GM12875 (cell line): ENCODE data around the gene C9orf43.

Experiments used
- H3K4me3 ChIP-seq: one replicate; pipeline ENCODE4 v1.5.1; 2011; ENCODE audit warnings: low read depth, low read length, control low read depth
- TF ChIP-seq, protein P1 (sequence below): IDR thresholded peaks from 2 replicates; pipeline ENCODE4 v1.5.1; 2011; ENCODE audit warnings: low read depth, mild to moderate bottlenecking, control low read depth, inconsistent platforms, low read length, moderate library complexity, borderline replicate concordance; ENCODE audit not compliant: insufficient read depth

The C9orf43 gene

DNA sequence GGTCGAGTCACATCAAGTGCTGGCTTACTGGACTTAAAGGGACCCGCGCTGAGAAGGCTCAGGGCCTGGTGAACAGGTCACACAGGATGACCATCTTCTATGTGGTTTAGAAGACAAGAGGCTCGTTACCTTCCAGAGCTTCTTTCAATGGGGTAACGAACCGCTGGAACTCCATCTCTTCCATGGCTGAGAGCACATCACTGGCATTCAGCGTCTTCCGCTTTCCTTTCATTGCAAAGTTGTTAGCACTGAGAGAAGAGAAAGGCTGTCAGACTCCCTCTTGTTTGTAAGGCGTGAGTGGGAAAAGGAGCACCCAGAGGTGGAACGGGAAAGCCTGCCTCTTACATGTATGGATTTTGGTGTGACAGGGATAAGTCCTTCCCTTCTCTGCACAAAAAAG, 1.1 kb upstream of the C9orf43 start:
- TF ChIP-seq, protein P1, sequence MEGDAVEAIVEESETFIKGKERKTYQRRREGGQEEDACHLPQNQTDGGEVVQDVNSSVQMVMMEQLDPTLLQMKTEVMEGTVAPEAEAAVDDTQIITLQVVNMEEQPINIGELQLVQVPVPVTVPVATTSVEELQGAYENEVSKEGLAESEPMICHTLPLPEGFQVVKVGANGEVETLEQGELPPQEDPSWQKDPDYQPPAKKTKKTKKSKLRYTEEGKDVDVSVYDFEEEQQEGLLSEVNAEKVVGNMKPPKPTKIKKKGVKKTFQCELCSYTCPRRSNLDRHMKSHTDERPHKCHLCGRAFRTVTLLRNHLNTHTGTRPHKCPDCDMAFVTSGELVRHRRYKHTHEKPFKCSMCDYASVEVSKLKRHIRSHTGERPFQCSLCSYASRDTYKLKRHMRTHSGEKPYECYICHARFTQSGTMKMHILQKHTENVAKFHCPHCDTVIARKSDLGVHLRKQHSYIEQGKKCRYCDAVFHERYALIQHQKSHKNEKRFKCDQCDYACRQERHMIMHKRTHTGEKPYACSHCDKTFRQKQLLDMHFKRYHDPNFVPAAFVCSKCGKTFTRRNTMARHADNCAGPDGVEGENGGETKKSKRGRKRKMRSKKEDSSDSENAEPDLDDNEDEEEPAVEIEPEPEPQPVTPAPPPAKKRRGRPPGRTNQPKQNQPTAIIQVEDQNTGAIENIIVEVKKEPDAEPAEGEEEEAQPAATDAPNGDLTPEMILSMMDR, result no peak
- peak overlapping the region; percentile 91 for H3K4me3 ChIP-seq

DNA sequence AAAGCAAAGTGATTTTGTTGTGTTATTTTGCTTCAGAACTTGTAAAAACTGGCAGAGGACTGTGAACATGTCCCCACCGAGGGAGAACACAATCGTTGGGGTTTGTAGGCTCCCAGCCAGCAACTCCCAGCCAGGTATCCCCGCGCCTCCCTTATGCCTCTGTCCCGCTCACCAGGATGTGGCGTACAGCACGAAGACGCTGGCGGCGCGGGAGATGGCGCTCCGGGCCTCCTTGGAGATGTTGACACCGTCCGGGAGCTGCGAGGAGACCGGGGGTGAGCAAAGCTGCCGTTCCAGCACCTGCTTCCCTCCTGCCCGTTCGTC, 702 bp upstream of the C9orf43 start:
- TF ChIP-seq, protein P1, result no peak
- peak overlapping the region; percentile 91 for H3K4me3 ChIP-seq

DNA sequence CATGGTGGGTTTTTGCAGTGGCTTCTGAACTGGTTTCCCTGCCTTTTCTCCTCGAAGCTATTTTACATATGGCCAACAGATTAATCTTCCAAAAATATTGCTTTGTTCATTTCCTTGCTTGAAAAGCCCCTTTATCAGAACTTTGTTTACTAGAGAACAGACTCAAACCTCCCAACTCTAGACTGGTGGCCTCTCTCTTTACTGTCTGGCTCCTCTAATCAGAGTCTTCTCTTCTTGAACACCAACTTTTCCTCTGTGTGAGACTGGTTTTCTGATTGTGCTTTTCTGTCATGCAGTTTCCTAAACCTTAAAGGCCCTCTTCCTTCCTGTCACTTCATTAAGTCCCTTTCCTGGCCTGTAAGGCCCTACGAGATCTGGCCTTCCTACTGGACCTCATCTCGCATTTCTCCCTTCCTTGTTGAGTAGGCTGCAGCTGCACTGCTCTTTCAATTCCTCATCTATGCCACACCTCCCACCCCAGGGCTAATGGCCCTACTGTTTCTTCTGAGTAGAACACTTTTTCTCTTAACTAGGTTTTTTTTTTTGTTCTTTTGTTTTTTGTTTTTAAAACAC, 5.7 kb downstream of the C9orf43 start:
- TF ChIP-seq, protein P1, result no peak
- no peak overlapping the region for H3K4me3 ChIP-seq

DNA sequence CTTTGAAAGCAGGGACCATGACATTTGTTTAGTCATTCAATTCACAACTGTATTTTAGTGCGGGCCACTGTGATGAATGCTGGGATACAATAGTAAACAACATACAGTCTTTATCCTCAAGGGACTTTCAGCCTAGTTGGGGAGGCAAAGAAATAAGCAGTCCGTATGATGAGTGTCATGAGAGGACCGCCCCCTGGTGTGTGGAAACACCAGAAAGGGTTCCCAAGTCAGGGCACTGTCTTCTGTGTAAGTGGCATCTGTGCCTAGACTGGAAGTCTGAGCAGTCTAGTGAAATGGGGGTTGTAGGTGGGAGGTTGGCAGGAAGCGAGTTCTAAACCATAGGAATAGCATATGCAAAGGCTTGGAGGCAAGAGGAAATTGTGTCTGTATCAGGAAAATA, 6.8 kb downstream of the C9orf43 start:
- H3K4me3 ChIP-seq, result no peak overlapping the region
- TF ChIP-seq, protein P1, result no peak

DNA sequence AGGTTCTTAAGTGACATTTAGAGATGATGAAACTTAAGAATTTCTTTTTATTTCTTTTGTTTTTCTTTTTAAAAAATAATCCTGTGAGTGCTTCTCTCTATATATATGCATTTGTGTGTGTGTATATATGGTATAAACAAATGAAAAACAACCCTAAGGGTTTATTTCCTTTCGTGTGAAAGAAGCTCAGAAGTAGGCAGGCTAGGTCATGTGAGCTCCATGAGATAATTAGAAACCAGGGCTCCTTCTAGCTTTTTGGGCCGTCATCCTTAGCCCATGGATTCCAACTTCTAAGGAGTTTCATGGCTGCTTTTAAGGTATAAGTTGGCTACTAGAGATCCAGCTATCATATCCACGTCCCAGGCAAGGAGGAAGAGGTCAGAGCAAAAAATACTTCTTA, 11.2 kb downstream of the C9orf43 start:
- TF ChIP-seq, protein P1, result no peak
- no peak overlapping the region for H3K4me3 ChIP-seq

DNA sequence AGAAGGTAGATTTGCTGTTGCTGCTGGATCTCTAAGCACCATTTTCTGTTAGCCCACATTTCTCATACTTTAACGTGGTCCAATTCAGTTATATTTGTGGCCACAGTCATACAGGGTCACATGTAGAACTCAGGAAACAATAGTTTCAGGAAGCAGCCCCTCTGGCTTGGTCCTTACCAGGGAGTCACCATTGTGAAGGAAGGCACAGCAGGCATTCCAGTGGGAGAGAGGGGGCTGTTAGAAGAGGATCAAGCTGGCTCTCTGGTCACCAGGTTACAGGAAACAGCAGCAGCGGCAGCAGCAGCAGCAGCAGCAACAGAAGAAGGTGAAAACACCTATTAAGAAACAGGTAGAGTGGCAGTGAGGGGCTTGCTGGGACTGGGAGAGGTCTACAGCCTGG, 14.5 kb downstream of the C9orf43 start:
- TF ChIP-seq, protein P1, result no peak
- H3K4me3 ChIP-seq, result no peak overlapping the region

DNA sequence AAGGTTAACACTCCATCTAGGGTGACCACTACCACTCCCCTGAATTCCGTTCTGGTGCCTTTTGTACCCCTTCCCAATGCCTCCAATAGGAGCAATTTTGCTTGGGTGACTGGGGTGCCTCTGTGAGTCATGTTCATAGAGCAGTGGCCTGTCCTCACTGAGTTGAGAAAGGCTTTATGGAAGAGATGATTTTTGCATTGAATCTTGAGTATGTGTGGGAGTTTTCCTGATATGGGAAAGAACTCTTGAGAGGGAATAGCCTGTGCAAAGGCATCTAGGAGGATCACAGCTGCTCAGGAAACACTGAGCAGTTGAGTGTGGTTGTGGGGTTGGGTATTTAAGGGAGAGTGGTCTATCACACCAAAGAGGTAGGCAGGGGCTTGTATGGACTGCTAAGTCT, 16.2 kb downstream of the C9orf43 start:
- TF ChIP-seq, protein P1, result no peak
- no peak overlapping the region for H3K4me3 ChIP-seq
